ENCODE measurements around the gene TCAIM.

TCAIM gene

GRCh38 chr3:44365952-44366351, 27.4 kb downstream of the TCAIM start:
- Mint-ChIP-seq H3K27ac (no peak overlapping the region), H3K36me3 (ENCODE audit: low read depth) (peaks cover 25% of the 10 kb centered on the region), H3K4me3 (no peak overlapping the region), H3K9me3 (no peaks in the 10 kb centered on the region), H3K4me1 (no peaks in the 10 kb centered on the region), H3K27me3 (ENCODE audit: low read depth) (no peaks in the 10 kb centered on the region)
- no peak for TF ChIP-seq CTCF (IDR thresholded peaks at IDR 0.05; ENCODE audit: unreplicated experiment in 3 of 3)

GRCh38 chr3:44375450-44375849, 36.9 kb downstream of the TCAIM start:
- Mint-ChIP-seq H3K4me3 (no peak overlapping the region), H3K9me3 (peaks cover 32% of the 10 kb centered on the region), H3K27me3 (ENCODE audit: low read depth) (no peaks in the 10 kb centered on the region), H3K4me1 (no peaks in the 10 kb centered on the region), H3K27ac (no peak overlapping the region), H3K36me3 (ENCODE audit: low read depth) (peaks cover 54% of the 10 kb centered on the region)
- no peak for TF ChIP-seq CTCF (IDR thresholded peaks at IDR 0.05; ENCODE audit: unreplicated experiment in 3 of 3)

GRCh38 chr3:44387404-44387803, 48.8 kb downstream of the TCAIM start:
- H3K27me3 Mint-ChIP-seq (ENCODE audit: low read depth) = no peaks in the 10 kb centered on the region
- H3K36me3 Mint-ChIP-seq (ENCODE audit: low read depth) = peaks cover 44% of the 10 kb centered on the region
- no peak for TF ChIP-seq CTCF (IDR thresholded peaks at IDR 0.05; ENCODE audit: unreplicated experiment in 3 of 3)
- no peaks in the 10 kb centered on the region for H3K4me1 Mint-ChIP-seq
- peaks cover 2% of the 10 kb centered on the region for H3K9me3 Mint-ChIP-seq
- no peak overlapping the region for H3K4me3 Mint-ChIP-seq
- H3K27ac Mint-ChIP-seq = no peak overlapping the region

- no peaks in the 10 kb centered on the region for H3K27me3 Mint-ChIP-seq (ENCODE audit: low read depth)
- H3K27ac Mint-ChIP-seq = no peak overlapping the region
Measured at GRCh38 chr3:44392489-44392888, 53.9 kb downstream of the TCAIM start.

GRCh38 chr3:44395714-44396113, 57.1 kb downstream of the TCAIM start:
- TF ChIP-seq CTCF (IDR thresholded peaks at IDR 0.05; ENCODE audit: unreplicated experiment in 3 of 3) = no peak
- Mint-ChIP-seq H3K36me3 (ENCODE audit: low read depth) (peaks cover 35% of the 10 kb centered on the region), H3K9me3 (no peaks in the 10 kb centered on the region), H3K27me3 (ENCODE audit: low read depth) (no peaks in the 10 kb centered on the region), H3K27ac (no peak overlapping the region), H3K4me3 (no peak overlapping the region), H3K4me1 (no peaks in the 10 kb centered on the region)

More at GRCh38 chr3:44392489-44392888, 53.9 kb downstream of the TCAIM start:
- Mint-ChIP-seq H3K4me3 (no peak overlapping the region), H3K9me3 (no peaks in the 10 kb centered on the region), H3K36me3 (ENCODE audit: low read depth) (peaks cover 39% of the 10 kb centered on the region), H3K4me1 (no peaks in the 10 kb centered on the region)
- no peak for TF ChIP-seq CTCF (IDR thresholded peaks at IDR 0.05; ENCODE audit: unreplicated experiment in 3 of 3)

Data from nephron (organoid).